HEK293 (cell line): ENCODE measurements around the gene SORCS3.

Experiments
- CTCF ChIA-PET: fragments of 350-600 bp; formaldehyde crosslinking; extraction: SDS; loops from one replicate; lab custom pipeline; 2021; ENCODE audit warnings: antibody characterized with exemption; lab: Yijun Ruan, JAX
- POLR2A ChIA-PET: fragments of 300-600 bp; formaldehyde crosslinking; extraction: SDS; loops from one replicate; lab custom pipeline; 2020; ENCODE audit warnings: antibody characterized with exemption, inconsistent platforms; lab: Yijun Ruan, JAX
- H3K27ac ChIP-seq: fragments of 200-500 bp; sonication (Bioruptor generic); 2 replicates; pipeline ENCODE4 v1.5.1; 2014; ENCODE audit warnings: low read depth, low read length, control low read depth, inconsistent platforms; ENCODE audit errors: extremely low read depth
- H3K36me3 ChIP-seq, 2 experiments: fragments of 200-500 bp in 1 of 2; sonication (Bioruptor generic) in 1 of 2; 1 replicate in 1 of 2; 2 replicates in 1 of 2; pipeline ENCODE4 v1.5.1; 2014 to 2017; ENCODE audit warnings: inconsistent platforms in 2 of 2, low read length in 2 of 2; ENCODE audit not compliant: control insufficient read depth in 2 of 2, insufficient read depth in 1 of 2
- H3K4me1 ChIP-seq: fragments of 200-500 bp; sonication (Bioruptor generic); 2 replicates; pipeline ENCODE4 v1.5.1; 2014; ENCODE audit warnings: mild to moderate bottlenecking, low read length, inconsistent platforms; ENCODE audit not compliant: control insufficient read depth, insufficient read depth
- H3K4me3 ChIP-seq: 2 replicates; pipeline ENCODE4 v1.5.1; 2011; ENCODE audit warnings: low read depth, mild to moderate bottlenecking, control low read depth, low read length, moderate library complexity
- H3K9me3 ChIP-seq: fragments of 200-500 bp; sonication (Bioruptor generic); 2 replicates; pipeline ENCODE4 v1.5.1; 2014; ENCODE audit warnings: low read depth, low read length, inconsistent platforms; ENCODE audit not compliant: control insufficient read depth, insufficient read depth
- GLI2 ChIP-seq: fragments of 450-650 bp; formaldehyde crosslinking; IDR thresholded peaks from 2 replicates; pipeline ENCODE4; 2017; ENCODE audit warnings: missing biosample characterization, missing genetic modification characterization, low read depth, borderline replicate concordance
- MZF1 ChIP-seq: fragments of 450-650 bp; formaldehyde crosslinking; IDR thresholded peaks from 2 replicates; pipeline ENCODE4 v1.5.1; 2017; ENCODE audit warnings: missing biosample characterization, missing genetic modification characterization, borderline replicate concordance
- REPIN1 ChIP-seq: fragments of 450-650 bp; formaldehyde crosslinking; IDR thresholded peaks from 2 replicates; pipeline ENCODE4 v1.5.1; 2017; ENCODE audit warnings: missing biosample characterization, missing genetic modification characterization, low read depth
- SCRT1 ChIP-seq: fragments of 450-650 bp; formaldehyde crosslinking; IDR thresholded peaks from 2 replicates; pipeline ENCODE4 v1.5.1; 2016; ENCODE audit warnings: missing biosample characterization, missing genetic modification characterization, borderline replicate concordance
- SCRT2 ChIP-seq: fragments of 450-650 bp; formaldehyde crosslinking; IDR thresholded peaks from 2 replicates; pipeline ENCODE4 v1.5.1; 2016; ENCODE audit warnings: missing biosample characterization, missing genetic modification characterization
- TCF7L2 ChIP-seq: IDR thresholded peaks from 2 replicates; pipeline ENCODE4 v1.6.1; 2011; ENCODE audit warnings: low read depth, mild to moderate bottlenecking, inconsistent platforms, low read length, moderate library complexity, borderline replicate concordance
- ZEB2 ChIP-seq: fragments of 450-650 bp; formaldehyde crosslinking; IDR thresholded peaks from 2 replicates; pipeline ENCODE4 v1.5.1; 2016; ENCODE audit warnings: missing biosample characterization, missing genetic modification characterization
- ZFP41 ChIP-seq: fragments of 450-650 bp; formaldehyde crosslinking; IDR thresholded peaks from 2 replicates; pipeline ENCODE4 v1.5.1; 2016; ENCODE audit warnings: missing biosample characterization, missing genetic modification characterization, borderline replicate concordance
- ZNF132 ChIP-seq: fragments of 450-650 bp; formaldehyde crosslinking; IDR thresholded peaks from 2 replicates; pipeline ENCODE4 v1.5.1; 2017; ENCODE audit warnings: missing biosample characterization, missing genetic modification characterization, borderline replicate concordance
- ZNF138 ChIP-seq: fragments of 450-650 bp; formaldehyde crosslinking; IDR thresholded peaks from 2 replicates; pipeline ENCODE4 v1.5.1; 2016; ENCODE audit warnings: missing biosample characterization, missing genetic modification characterization, borderline replicate concordance
- ZNF146 ChIP-seq: fragments of 450-650 bp; formaldehyde crosslinking; IDR thresholded peaks from 2 replicates; pipeline ENCODE4 v1.5.1; 2016; ENCODE audit warnings: missing biosample characterization, missing genetic modification characterization
- ZNF214 ChIP-seq: fragments of 450-650 bp; formaldehyde crosslinking; IDR thresholded peaks from 2 replicates; pipeline ENCODE4 v1.5.1; 2017; ENCODE audit warnings: missing biosample characterization, mild to moderate bottlenecking, missing genetic modification characterization, borderline replicate concordance
- ZNF248 ChIP-seq: fragments of 450-650 bp; formaldehyde crosslinking; IDR thresholded peaks from 2 replicates; pipeline ENCODE4 v1.5.1; 2017; ENCODE audit warnings: missing biosample characterization, missing genetic modification characterization
- ZNF311 ChIP-seq: fragments of 450-650 bp; formaldehyde crosslinking; IDR thresholded peaks from 2 replicates; pipeline ENCODE4 v1.5.1; 2017; ENCODE audit warnings: missing biosample characterization, missing genetic modification characterization, borderline replicate concordance
- ZNF585B ChIP-seq: fragments of 450-650 bp; formaldehyde crosslinking; IDR thresholded peaks from 2 replicates; pipeline ENCODE4 v1.5.1; 2016; ENCODE audit warnings: missing biosample characterization, missing genetic modification characterization
- ZNF610 ChIP-seq: fragments of 450-650 bp; formaldehyde crosslinking; IDR thresholded peaks from 2 replicates; pipeline ENCODE4 v1.5.1; 2016; ENCODE audit warnings: missing biosample characterization, missing genetic modification characterization, borderline replicate concordance
- ZSCAN16 ChIP-seq: fragments of 450-650 bp; formaldehyde crosslinking; IDR thresholded peaks from 2 replicates; pipeline ENCODE4 v1.5.1; 2016; ENCODE audit warnings: missing biosample characterization, missing genetic modification characterization
- TF ChIP-seq, protein P1 (sequence below): fragments of 450-650 bp; formaldehyde crosslinking; IDR thresholded peaks from 2 replicates; pipeline ENCODE4 v1.5.1; 2016; ENCODE audit warnings: missing biosample characterization, missing genetic modification characterization
- TF ChIP-seq, protein P2 (sequence below): fragments of 450-650 bp; formaldehyde crosslinking; IDR thresholded peaks from 2 replicates; pipeline ENCODE4 v1.5.1; 2016; ENCODE audit warnings: missing biosample characterization, missing genetic modification characterization
- TF ChIP-seq, protein P3 (sequence below): fragments of 450-650 bp; formaldehyde crosslinking; IDR thresholded peaks from 2 replicates; pipeline ENCODE4 v1.5.1; 2016; ENCODE audit warnings: missing biosample characterization, missing genetic modification characterization
- TF ChIP-seq, protein P4 (sequence below): fragments of 450-650 bp; formaldehyde crosslinking; IDR thresholded peaks from 2 replicates; pipeline ENCODE4 v1.5.1; 2016; ENCODE audit warnings: missing biosample characterization, missing genetic modification characterization

The SORCS3 gene

DNA sequence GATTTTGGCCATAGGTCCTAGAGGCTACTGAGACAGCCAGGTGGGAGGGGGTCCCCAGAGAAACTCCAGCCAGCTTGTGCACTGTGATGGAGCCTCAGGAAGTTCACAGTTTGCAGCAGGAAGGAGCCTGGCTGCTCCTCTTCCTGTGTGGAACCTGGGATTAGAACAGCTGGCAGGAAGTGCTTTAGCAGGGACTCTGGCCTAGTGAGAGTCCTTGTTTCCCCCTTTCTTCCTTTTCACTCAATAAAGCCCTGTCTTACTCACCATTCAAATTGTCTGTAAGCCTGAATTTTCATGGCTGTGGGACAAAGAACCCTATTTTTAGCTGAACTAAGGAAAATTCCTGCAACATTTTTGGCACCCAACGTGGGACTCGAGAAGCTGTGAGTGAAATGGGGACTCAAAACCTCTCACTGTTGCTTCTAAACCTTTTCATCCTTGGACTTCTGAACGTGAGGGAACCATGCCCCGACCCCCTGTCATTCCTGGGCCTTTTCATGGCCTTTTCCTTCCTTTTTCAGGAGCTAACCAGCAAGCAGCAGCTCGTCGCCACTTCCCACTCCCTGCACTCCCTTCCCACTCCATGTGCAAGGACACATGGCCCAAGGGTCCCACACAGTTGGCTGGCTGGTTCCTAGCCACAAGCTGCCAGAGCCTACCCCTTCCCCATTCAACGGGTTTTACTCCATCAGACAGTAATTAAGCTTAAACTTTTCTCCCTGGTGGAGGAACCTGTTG, 32.8 kb upstream of the SORCS3 start:
- H3K4me1 ChIP-seq, result no peaks in the 10 kb centered on the region
- H3K36me3 ChIP-seq, result no peaks in the 10 kb centered on the region
- TF ChIP-seq SCRT2 (tag by site-specific recombination) (peak; percentile 61), ZNF214 (no peak), SCRT1 (tag by site-specific recombination) (peak; percentile 27; the same call in 1 of the 2 replicates)
- ChIA-PET CTCF (interaction anchor here (0.9 to 2.5 kb wide), 3 partner anchors 28 to 202 kb away, joined by 3 to 8 read pairs (median 4); no protein-coding TSS in a partner anchor), POLR2A (no interaction called here)
- no peak overlapping the region for H3K4me3 ChIP-seq
- H3K9me3 ChIP-seq, result no peaks in the 10 kb centered on the region
- H3K27ac ChIP-seq, result no peak overlapping the region

GRCh38 chr10:104612571-104613205, 28.4 kb upstream of the SORCS3 start:
- ChIA-PET POLR2A (no interaction called here), CTCF (interaction anchor here (1.2 to 3.7 kb wide), 3 partner anchors 10 to 206 kb away, joined by 4 to 31 read pairs (median 7); no protein-coding TSS in a partner anchor)
- no peaks in the 10 kb centered on the region for H3K36me3 ChIP-seq
- H3K4me3 ChIP-seq, result no peak overlapping the region
- H3K27ac ChIP-seq, result no peak overlapping the region
- no peaks in the 10 kb centered on the region; the same call in 1 of the 2 replicates for H3K9me3 ChIP-seq
- no peak for TF ChIP-seq MZF1
- no peak for TF ChIP-seq TCF7L2
- TF ChIP-seq ZNF311 (tag by site-specific recombination), result no peak
- no peak for TF ChIP-seq ZNF146 (tag by site-specific recombination)
- no peak for TF ChIP-seq ZEB2 (tag by site-specific recombination)
- TF ChIP-seq ZNF585B, result no peak
- no peaks in the 10 kb centered on the region for H3K4me1 ChIP-seq

- no peak for TF ChIP-seq ZNF132 (tag by site-specific recombination)
- TF ChIP-seq ZSCAN16 (tag by site-specific recombination), result no peak
- no peak for TF ChIP-seq GLI2 (tag by site-specific recombination)
- no peak for TF ChIP-seq REPIN1 (tag by site-specific recombination)
- TF ChIP-seq, protein P1, sequence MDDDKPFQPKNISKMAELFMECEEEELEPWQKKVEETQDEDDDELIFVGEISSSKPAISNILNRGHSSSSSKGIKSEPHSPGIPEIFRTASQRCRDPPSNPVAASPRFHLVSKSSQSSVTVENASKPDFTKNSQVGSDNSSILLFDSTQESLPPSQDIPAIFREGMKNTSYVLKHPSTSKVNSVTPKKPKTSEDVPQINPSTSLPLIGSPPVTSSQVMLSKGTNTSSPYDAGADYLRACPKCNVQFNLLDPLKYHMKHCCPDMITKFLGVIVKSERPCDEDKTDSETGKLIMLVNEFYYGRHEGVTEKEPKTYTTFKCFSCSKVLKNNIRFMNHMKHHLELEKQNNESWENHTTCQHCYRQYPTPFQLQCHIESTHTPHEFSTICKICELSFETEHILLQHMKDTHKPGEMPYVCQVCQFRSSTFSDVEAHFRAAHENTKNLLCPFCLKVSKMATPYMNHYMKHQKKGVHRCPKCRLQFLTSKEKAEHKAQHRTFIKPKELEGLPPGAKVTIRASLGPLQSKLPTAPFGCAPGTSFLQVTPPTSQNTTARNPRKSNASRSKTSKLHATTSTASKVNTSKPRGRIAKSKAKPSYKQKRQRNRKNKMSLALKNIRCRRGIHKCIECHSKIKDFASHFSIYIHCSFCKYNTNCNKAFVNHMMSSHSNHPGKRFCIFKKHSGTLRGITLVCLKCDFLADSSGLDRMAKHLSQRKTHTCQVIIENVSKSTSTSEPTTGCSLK, result no peak
- TF ChIP-seq SCRT1 (tag by site-specific recombination), result no peak
- TF ChIP-seq, protein P2, sequence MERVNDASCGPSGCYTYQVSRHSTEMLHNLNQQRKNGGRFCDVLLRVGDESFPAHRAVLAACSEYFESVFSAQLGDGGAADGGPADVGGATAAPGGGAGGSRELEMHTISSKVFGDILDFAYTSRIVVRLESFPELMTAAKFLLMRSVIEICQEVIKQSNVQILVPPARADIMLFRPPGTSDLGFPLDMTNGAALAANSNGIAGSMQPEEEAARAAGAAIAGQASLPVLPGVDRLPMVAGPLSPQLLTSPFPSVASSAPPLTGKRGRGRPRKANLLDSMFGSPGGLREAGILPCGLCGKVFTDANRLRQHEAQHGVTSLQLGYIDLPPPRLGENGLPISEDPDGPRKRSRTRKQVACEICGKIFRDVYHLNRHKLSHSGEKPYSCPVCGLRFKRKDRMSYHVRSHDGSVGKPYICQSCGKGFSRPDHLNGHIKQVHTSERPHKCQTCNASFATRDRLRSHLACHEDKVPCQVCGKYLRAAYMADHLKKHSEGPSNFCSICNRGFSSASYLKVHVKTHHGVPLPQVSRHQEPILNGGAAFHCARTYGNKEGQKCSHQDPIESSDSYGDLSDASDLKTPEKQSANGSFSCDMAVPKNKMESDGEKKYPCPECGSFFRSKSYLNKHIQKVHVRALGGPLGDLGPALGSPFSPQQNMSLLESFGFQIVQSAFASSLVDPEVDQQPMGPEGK (tag by site-specific recombination), result no peak
- TF ChIP-seq, protein P3, sequence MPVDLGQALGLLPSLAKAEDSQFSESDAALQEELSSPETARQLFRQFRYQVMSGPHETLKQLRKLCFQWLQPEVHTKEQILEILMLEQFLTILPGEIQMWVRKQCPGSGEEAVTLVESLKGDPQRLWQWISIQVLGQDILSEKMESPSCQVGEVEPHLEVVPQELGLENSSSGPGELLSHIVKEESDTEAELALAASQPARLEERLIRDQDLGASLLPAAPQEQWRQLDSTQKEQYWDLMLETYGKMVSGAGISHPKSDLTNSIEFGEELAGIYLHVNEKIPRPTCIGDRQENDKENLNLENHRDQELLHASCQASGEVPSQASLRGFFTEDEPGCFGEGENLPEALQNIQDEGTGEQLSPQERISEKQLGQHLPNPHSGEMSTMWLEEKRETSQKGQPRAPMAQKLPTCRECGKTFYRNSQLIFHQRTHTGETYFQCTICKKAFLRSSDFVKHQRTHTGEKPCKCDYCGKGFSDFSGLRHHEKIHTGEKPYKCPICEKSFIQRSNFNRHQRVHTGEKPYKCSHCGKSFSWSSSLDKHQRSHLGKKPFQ (tag by site-specific recombination), result no peak
- TF ChIP-seq, protein P4, sequence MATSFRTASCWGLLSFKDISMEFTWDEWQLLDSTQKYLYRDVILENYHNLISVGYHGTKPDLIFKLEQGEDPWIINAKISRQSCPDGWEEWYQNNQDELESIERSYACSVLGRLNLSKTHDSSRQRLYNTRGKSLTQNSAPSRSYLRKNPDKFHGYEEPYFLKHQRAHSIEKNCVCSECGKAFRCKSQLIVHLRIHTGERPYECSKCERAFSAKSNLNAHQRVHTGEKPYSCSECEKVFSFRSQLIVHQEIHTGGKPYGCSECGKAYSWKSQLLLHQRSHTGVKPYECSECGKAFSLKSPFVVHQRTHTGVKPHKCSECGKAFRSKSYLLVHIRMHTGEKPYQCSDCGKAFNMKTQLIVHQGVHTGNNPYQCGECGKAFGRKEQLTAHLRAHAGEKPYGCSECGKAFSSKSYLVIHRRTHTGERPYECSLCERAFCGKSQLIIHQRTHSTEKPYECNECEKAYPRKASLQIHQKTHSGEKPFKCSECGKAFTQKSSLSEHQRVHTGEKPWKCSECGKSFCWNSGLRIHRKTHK, result no peak
- TF ChIP-seq ZNF138 (tag by site-specific recombination), result no peak
- no peak for TF ChIP-seq ZNF610 (tag by site-specific recombination)
- no peak for TF ChIP-seq ZFP41 (tag by site-specific recombination)
- TF ChIP-seq ZNF248, result no peak
- Histone ChIP-seq H3K9me3 (no peaks in the 10 kb centered on the region; the same call in 1 of the 2 replicates), H3K4me3 (no peak overlapping the region), H3K4me1 (no peaks in the 10 kb centered on the region), H3K36me3 (no peaks in the 10 kb centered on the region), H3K27ac (no peak overlapping the region)
- CTCF ChIA-PET, result interaction anchor here (1.0 to 3.7 kb wide), 6 partner anchors 9 to 207 kb away, joined by 3 to 31 read pairs (median 4); no protein-coding TSS in a partner anchor
- POLR2A ChIA-PET, result no interaction called here
These were observed 27.7 kb upstream of the SORCS3 start for GRCh38 chr10:104613406-104613805.
